Heart right ventricle (tissue), 16 donors: ENCODE data around the gene PPP2R2B. TPM values are rescaled to one million over a fixed set of nuclear protein-coding genes. Genes with fewer than 3 reads are reported as not detected.

ENCODE experiments used
- ATAC-seq, 8 donors: fragments of 200-7000 bp; cut with Tn5 transposase; one replicate each; pipeline ENCODE4 v1.9.1; 2020; ENCODE audit warnings: mild to moderate bottlenecking in 8 of 8, moderate library complexity in 8 of 8, moderate number of reproducible peaks in 1 of 8
- DNase-seq, 2 donors: peaks; one replicate each; pipeline ENCODE4 v3.0.0-alpha.2; 2020
- H3K27ac ChIP-seq, 10 donors: fragments of 200-600 bp; sonication (generic) in 2 of 10; one replicate each; pipeline versions ENCODE4 v1.5.0 to v1.8.0; 2020 to 2022; ENCODE audit warnings: mild to moderate bottlenecking in 3 of 10
- H3K27me3 ChIP-seq, 7 donors: fragments of 200-600 bp; one replicate each; pipeline ENCODE4 v1.8.0; 2021 to 2022; ENCODE audit warnings: mild to moderate bottlenecking in 2 of 7
- H3K36me3 ChIP-seq, 9 donors: fragments of 200-600 bp; sonication (generic) in 1 of 9; one replicate each; pipeline versions ENCODE4 v1.5.0 to v1.8.0; 2020 to 2022; ENCODE audit warnings: mild to moderate bottlenecking in 2 of 9
- H3K4me1 ChIP-seq, 9 donors: fragments of 200-600 bp; sonication (generic) in 1 of 9; one replicate each; pipeline versions ENCODE4 v1.5.0 to v1.8.0; 2020 to 2022; ENCODE audit warnings: mild to moderate bottlenecking in 4 of 9
- H3K4me3 ChIP-seq, 10 donors: fragments of 200-600 bp; sonication (generic) in 2 of 10; one replicate each; pipeline versions ENCODE4 v1.5.0 to v1.8.0; 2020 to 2022; ENCODE audit warnings: mild to moderate bottlenecking in 7 of 10, moderate library complexity in 2 of 10
- H3K9me3 ChIP-seq, 11 donors: fragments of 200-600 bp in 10 of 11; sonication (generic) in 2 of 11; one replicate each; pipeline versions ENCODE4 v1.5.0 to v1.8.0; 2013 to 2022; ENCODE audit warnings: mild to moderate bottlenecking in 2 of 11, control low read depth in 1 of 11, moderate library complexity in 1 of 11
- WGBS, 2 donors: extraction: QIAGEN DNeasy Blood & Tissue Kit; methylation state at CpG; one replicate each; pipeline ENCODE4 v1.1.7; 2013; ENCODE audit warnings: inconsistent platforms in 1 of 2; 5-methylcytosine and 5-hydroxymethylcytosine counted together
- intact Hi-C, 10 donors: fragments of 100-400 bp; cut with DNase I; formaldehyde crosslinking; loops; one replicate each; pipeline versions ENCODE4 v1.11.1 to v1.14.2; 2022
- polyA plus RNA-seq, 2 donors: library from polyadenylated mRNA; stranded (reverse); fragments of 200-250 nt; gene quantifications; one replicate each; pipeline ENCODE4 v1.2.3, GENCODE V29; 2013
- total RNA-seq, 10 donors: library from RNA; stranded (reverse); fragmentation: NEBNext Ultra II Directional in 3 of 10; extraction: Animal tissue kit (Norgen Biotek cat#: 25700) in 3 of 10; gene quantifications; one replicate each; pipeline versions ENCODE4 v1.2.1 to v1.2.4, GENCODE V29; 2021 to 2023
- TF ChIP-seq, protein P1 (sequence below), 9 donors: fragments of 200-600 bp; sonication (generic) in 2 of 9; IDR thresholded peaks; one replicate each; pipeline versions ENCODE4 v1.5.0 to v1.8.0; 2021 to 2022; ENCODE audit warnings: antibody characterized with exemption in 9 of 9, mild to moderate bottlenecking in 5 of 9, moderate library complexity in 1 of 9
- donor health status: Arrhythmogenic right ventricular cardiomyopathy.
- donor health status: ischemic (EF 13 %, LVEDD 7.1; RV severe dilation, severe dysfunction).
- donor health status: healthy with polysubstance abuse.
- donor health status: DM: no; HTN: yes; CAD: no.
- donor health status: DM: no; HTN: no; CAD: no.
- donor health status: ischemic (EF 25% LVEDD 6.9; RV normal size, moderate dysfunction).
- donor health status: ischemic (EF 25% LVEDD 5.7; RV mildly dilated, moderate dysfunction).
- donor health status: healthy.
- donor health status: DM: yes; HTN: yes; CAD: no.
- donor health status: Ischemic cardiomyopathy.
- donor health status: ischemic (EF 35%, LVEDD 5.7; RV mildly dilated, moderate dysfunction).
- donor health status: nonischemic (EF 11% LVEDD 7.7; RV severe dilation, severe dysfunction).
- donor health status: DM: yes; HTN: yes; CAD: no.
- donor health status: PGD.
- donor health status: ischemic (EF 29% LVEDD 5.4; RV normal size, mild dysfunction).
- donor health status: nonischemic (EF 23%, LVEDD 6.1; RV moderate dilation, normal function).

The PPP2R2B gene
- total and polyA plus RNA-seq, 12 donors = 0.05 to 1.8 (median 0.57) TPM; not detected in 2

DNA sequence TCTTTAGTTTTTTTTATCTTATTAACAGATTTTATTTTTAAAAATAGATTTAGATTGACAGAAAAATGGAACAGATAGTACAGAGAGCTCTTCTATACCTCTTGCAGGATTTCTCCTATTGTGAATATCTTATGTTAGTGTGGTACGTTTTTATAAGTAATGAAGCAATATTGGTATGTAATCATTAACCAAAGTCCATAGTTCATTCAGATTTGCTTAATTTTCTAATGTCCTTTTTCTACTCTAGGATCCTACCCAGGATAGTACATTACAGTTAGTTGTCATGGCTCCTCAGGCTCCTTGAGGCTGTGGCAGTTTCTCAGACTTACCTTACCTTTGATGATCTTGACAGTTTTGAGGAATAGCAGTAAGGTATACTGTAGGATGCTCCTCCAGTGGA, 30.4 kb downstream of the PPP2R2B start:
- TF ChIP-seq, protein P1, sequence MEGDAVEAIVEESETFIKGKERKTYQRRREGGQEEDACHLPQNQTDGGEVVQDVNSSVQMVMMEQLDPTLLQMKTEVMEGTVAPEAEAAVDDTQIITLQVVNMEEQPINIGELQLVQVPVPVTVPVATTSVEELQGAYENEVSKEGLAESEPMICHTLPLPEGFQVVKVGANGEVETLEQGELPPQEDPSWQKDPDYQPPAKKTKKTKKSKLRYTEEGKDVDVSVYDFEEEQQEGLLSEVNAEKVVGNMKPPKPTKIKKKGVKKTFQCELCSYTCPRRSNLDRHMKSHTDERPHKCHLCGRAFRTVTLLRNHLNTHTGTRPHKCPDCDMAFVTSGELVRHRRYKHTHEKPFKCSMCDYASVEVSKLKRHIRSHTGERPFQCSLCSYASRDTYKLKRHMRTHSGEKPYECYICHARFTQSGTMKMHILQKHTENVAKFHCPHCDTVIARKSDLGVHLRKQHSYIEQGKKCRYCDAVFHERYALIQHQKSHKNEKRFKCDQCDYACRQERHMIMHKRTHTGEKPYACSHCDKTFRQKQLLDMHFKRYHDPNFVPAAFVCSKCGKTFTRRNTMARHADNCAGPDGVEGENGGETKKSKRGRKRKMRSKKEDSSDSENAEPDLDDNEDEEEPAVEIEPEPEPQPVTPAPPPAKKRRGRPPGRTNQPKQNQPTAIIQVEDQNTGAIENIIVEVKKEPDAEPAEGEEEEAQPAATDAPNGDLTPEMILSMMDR (IDR thresholded peaks at IDR 0.05) = no peak
- ATAC-seq (no peak), DNase-seq (no peak)
- H3K4me1 ChIP-seq = no peaks in the 10 kb centered on the region
- 76 to 83% methylated on average over 1 of the region's 1 CpG for WGBS, 2 donors
- no peaks in the 10 kb centered on the region for H3K9me3 ChIP-seq
- H3K27ac ChIP-seq = no peak overlapping the region
- H3K27me3 ChIP-seq = no peaks in the 10 kb centered on the region
- H3K36me3 ChIP-seq = no peaks in the 10 kb centered on the region
- H3K4me3 ChIP-seq = no peak overlapping the region
- intact Hi-C loops = no loop called here

DNA sequence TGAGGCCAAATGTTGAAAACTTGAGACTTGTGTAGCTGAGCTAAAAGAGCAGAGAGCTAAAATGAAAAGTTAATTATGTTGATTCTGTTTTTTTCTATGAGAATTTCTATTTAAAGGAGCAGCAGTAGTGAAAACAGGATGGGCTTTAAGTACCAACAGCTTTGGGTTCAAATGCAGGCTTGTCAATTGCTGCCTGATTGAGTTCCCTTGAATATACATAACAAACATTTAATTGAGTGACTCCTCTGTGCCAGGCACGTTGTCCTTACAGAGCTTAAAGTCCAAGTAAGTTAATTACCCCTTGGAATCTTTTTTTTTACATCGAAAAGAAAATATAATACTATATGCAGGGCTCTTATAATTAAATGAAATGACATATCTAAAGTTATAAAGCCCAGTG, 38.5 kb downstream of the PPP2R2B start:
- H3K27me3 ChIP-seq = no peaks in the 10 kb centered on the region
- 44 to 51% methylated on average over 2 of the region's 2 CpGs for WGBS, 2 donors
- H3K9me3 ChIP-seq = peaks cover 0 to 16% (median 0%) of the 10 kb centered on the region in 11 donors
- H3K4me3 ChIP-seq = no peak overlapping the region
- TF ChIP-seq, protein P1 (IDR thresholded peaks at IDR 0.05) = no peak
- H3K36me3 ChIP-seq = no peaks in the 10 kb centered on the region
- DNase-seq (no peak), ATAC-seq (no peak)
- intact Hi-C loops = no loop called here
- H3K27ac ChIP-seq = no peak overlapping the region
- H3K4me1 ChIP-seq = no peaks in the 10 kb centered on the region

DNA sequence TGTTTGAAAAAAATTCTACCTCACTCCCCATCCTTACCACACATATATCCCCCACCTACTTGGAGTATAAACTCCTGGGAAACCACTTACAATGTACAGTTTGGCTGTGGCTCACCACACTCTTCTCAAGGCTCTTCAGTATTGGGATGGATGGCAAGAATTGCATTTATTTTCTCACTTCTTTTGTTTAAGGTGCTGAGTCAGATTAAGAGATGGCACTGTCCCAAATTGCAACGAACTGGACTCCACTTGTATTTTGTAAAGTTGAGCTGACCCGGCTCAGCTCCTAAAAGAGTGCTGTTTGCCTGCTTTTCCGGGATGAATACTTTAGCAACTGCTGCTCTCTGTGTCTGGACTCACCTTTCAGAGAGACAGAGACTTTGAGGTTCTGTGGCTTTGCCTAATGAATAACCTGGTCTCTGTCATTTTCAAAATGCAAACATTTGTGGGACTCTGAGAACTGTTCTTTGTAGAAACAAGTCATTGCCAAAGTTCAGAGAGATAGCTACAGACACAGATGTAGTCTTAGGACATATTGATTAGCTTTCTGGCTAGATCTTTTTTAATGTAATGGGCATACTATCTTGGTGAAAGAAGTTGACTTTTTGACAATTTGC, 42.2 kb downstream of the PPP2R2B start:
- intact Hi-C loops = no loop called here
- Histone ChIP-seq H3K27ac (no peak overlapping the region), H3K4me3 (no peak overlapping the region), H3K27me3 (no peaks in the 10 kb centered on the region), H3K4me1 (no peaks in the 10 kb centered on the region), H3K9me3 (peaks cover 0 to 12% (median 0%) of the 10 kb centered on the region in 11 donors), H3K36me3 (no peaks in the 10 kb centered on the region)
- 60 to 62% methylated on average over 3 of the region's 3 CpGs for WGBS, 2 donors
- TF ChIP-seq, protein P1 (IDR thresholded peaks at IDR 0.05) = no peak
- DNase-seq (no peak), ATAC-seq (no peak)

DNA sequence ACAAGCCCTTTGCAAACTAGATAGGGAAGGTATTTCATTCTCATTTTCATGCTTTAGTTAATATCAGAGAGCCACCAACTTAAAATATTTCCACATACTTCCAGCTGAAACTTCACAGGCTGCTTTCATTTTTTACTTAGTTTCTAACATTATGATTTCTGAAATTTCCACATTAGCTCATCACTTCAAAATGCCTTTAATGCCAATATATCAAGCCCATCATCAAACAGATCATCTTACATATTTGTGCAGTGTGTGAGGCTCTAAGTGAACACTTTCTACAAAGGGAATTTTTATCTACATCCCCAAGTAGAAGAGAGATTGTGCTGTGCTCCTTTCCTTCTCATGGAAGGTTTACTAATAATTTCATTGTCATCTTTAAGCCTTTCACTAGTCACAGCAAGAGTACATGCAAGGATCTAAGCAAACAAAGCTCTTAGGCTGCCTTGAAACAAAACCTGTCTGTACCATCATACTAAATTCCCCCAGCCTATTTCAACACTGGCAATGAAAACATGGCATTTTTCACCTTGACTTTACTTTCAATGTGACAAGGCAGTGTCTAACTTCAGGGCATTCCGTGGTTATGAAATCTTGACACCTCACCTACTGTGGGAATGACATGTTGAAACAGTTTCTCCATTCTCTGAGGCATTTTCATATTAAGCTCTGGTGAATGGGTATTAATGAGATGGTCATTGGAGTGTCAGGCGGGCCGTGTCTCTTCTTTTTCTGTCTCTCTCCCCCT, 45.4 kb downstream of the PPP2R2B start:
- H3K4me1 ChIP-seq = no peaks in the 10 kb centered on the region
- H3K9me3 ChIP-seq = no peaks in the 10 kb centered on the region
- no peak overlapping the region for H3K27ac ChIP-seq
- DNase-seq (no peak), ATAC-seq (no peak)
- WGBS, 2 donors = 66 to 73% methylated on average over 3 of the region's 3 CpGs
- no peak overlapping the region for H3K4me3 ChIP-seq
- H3K36me3 ChIP-seq = no peaks in the 10 kb centered on the region
- intact Hi-C loops = no loop called here
- TF ChIP-seq, protein P1 (IDR thresholded peaks at IDR 0.05) = no peak
- no peaks in the 10 kb centered on the region for H3K27me3 ChIP-seq
